HG03045 (cell line): ENCODE results near the gene SHISA9.

Experiments used
- ATAC-seq: cut with Tn5 transposase; IDR thresholded peaks from one replicate; pipeline ENCODE4 v1.9.1; 2021; ENCODE audit warnings: mild to moderate bottlenecking, moderate library complexity; ENCODE audit not compliant: unreplicated experiment

Gene SHISA9

DNA sequence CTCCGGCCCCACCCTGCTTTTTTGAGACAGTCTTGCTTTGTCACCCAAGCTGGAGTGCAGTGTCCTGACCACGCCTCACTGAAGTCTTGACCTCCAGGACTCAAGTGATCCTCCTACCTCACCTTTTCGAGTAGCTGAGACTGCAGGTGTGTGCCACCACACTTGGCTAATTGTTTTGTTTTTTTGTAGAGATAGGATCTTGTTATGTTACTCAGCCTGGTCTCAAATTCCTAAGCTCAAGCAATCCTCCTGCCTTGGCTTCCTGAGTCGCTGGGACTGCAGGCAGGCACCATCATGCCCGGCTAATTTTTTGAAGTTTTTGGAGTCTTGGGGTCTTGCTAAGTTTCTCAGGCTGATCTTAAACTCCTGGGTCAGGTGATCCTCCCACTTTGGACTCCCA, 206.7 kb downstream of the SHISA9 start:
- no peak for ATAC-seq

- ATAC-seq: no peak
Measured at GRCh38 chr16:13109171-13109570, 207.8 kb downstream of the SHISA9 start.

- no peak for ATAC-seq
Measured at GRCh38 chr16:13110124-13110796, 208.9 kb downstream of the SHISA9 start.

DNA sequence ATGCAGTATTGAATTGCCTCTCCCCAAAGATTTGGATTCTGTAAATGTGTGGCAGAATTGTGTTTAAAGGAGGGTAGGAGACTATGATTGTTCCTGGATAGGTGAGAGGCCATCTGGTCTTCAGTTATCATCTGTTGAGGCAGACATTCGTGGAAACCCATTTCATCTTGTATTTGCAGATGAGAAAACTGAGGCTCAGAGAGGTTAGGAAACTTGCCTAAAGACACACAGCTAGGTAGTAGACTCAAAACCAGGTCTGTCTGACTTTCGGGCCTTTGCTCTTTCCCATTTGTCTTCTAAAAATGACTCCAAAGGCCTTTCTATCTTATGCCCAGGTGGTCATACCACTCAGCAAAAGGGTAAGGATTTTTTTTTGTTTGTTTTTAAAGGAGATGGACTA, 210.3 kb downstream of the SHISA9 start:
- no peak for ATAC-seq

DNA sequence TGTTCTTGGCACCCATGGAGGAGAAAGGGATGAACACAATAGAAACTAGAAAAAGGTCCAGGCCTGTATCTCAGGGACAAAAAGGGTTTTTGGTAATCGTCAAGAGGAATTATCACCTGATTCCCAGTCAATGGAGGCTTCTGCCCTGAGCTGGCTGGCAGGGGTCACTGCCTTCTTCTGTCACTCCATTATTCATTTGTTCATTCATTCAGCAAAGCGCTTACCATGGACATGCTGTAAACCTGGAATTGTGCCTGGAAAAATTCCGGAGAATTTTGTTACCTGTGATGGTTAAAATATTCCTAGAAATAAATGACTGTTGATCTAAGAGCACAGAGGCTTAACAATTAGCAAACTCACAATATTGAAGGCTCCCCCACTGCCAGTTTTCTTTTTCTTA, 212.3 kb downstream of the SHISA9 start:
- no peak for ATAC-seq

- no peak for ATAC-seq
Measured at GRCh38 chr16:13118091-13118490, 216.7 kb downstream of the SHISA9 start.

DNA sequence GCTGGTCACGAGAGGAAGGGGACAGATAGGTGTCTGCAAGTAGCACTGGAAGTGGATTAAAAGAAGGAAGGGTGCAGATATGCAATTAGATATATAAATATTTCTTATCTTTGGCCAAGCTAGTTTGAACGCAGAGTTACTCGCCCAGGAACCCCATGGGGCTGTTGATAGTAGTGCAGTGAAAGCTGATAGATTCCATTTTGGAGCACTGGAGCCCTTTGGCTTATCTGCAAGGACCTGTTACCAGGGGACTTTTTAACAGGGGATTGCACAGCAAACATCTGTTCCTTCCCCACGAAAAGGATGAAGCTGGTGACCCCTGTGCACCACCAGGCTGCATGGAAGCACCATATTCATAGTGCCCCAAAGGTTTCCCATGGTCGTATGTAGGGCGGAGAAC, 218.7 kb downstream of the SHISA9 start:
- no peak for ATAC-seq

- no peak for ATAC-seq
Measured at GRCh38 chr16:13120557-13120956, 219.2 kb downstream of the SHISA9 start.

- ATAC-seq: no peak
Measured at GRCh38 chr16:13123991-13124390, 222.6 kb downstream of the SHISA9 start.

GRCh38 chr16:13127144-13127543, 225.7 kb downstream of the SHISA9 start:
- no peak for ATAC-seq

- no peak for ATAC-seq
Measured at GRCh38 chr16:13130586-13130985, 229.2 kb downstream of the SHISA9 start.

- ATAC-seq: no peak
Measured at GRCh38 chr16:13134836-13135235, 233.4 kb downstream of the SHISA9 start.

GRCh38 chr16:13136901-13137300, 235.5 kb downstream of the SHISA9 start:
- no peak for ATAC-seq

DNA sequence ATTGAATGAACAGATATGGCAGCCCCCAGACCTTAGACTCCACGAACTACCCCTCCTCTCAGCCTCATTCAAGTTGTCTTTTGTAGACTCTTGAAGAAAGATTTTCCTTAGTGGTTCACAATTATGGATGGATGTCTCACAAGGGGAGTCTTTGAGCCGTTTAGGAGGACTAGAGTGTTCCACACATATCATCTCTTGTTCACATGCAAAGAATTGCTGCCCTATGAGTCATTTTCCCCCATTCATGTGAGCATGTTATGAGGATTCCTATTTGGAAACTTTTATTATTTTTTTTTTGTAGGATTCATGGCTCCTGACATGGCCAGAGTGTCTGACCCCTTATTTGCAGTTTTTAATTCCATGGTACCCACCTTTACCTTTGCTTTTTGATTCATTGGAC, 237.1 kb downstream of the SHISA9 start:
- ATAC-seq: no peak

DNA sequence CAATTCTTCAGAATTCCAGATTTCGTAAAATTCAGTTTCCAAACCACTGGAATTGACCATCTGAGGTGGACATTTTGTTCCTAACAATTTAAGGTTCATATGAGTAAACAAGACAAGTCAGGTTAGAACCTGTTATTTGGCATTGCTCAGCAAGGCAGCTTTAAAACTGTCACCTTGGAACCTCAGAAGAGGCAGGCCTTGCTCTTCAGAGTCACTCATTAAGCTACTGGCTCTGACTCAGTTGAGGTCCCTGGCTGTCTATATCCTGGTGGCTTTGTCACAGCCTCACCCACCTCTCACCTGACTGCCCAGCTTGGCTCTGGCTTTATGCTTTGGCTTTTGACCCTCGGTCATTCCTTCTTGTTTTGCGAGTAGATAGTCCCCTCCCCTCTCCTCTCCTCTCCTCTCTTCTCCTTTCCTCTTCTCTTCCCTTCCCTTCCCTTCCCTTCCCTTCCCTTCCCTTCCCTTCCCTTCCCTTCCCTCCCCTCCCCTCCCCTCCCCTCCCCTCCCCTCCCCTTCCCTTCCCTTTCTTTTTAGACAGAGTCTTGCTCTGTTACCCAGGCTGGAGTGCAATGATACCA, 238.4 kb downstream of the SHISA9 start:
- ATAC-seq: no peak

- no peak for ATAC-seq
Measured at GRCh38 chr16:13143551-13143950, 242.2 kb downstream of the SHISA9 start.

DNA sequence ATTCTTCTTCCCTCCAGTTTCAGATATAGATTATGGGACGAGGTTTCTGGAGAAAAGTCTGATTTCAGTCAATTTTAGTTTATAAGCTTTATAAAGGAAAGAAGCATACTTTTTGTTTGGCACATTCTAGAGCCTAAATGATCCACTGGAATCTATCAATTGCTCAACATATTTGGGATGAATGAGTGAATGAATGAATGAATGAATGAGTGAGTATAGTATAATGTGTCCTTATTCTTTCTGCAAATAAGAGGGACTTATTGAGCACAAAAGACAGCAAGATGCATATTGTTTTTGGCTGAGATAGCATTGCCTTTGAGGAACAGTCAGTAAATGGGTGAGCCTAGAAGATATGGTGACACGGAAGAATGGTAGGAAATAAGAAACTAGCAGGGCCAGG, 245.4 kb downstream of the SHISA9 start:
- ATAC-seq: no peak

GRCh38 chr16:13148294-13148693, 246.9 kb downstream of the SHISA9 start:
- ATAC-seq: no peak

DNA sequence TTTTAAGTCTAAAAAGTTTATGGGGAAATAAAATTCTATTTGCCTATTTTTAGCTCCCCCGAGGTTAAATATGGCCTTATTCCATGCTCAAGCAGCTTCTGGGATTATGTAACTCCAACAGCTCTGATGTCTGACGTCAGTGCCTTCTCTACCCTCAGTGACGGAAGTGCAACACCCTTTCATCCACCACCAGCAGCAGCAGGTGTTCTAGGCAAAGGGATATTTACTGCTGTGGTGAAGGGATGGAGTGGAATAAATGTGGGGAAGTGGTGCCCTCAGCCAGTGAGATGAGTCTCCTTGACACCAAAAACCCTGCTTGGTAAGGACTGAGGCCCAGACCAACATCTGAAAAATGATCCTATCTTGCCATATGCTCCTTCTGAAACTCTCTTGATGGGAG, 247.4 kb downstream of the SHISA9 start:
- ATAC-seq: no peak

DNA sequence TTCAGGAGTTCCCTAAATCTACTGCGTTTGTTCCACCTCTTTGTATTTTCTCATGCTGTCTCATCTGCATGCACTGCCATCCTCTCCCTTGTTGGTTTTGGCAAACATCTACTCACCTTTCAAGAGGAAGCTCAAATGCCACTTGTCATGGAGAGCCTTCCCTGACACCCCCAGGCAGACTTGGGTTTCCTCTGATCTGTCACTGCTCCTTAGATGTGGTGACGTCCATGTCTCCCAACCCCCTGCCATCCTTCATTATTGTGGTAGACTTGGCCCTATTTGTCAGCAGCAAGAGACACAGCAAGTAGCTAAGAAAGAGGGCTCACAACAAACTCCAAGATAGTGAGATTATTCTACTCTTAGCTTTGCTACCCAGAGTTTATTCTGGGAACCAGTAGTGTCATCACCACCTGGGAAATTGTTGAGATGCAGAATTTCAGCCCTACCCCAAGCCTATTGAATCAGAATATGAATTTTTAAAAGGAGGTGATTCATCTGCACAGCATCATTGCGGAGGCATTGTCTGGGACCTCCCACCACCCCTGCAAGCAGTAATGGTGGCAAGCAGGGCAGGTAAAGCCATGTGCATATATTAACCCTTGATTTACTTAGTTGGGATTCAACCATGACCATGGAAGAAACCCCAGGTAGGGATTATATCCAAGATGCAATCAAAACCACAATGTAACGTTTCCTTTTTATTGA, 248.9 kb downstream of the SHISA9 start:
- ATAC-seq: no peak

DNA sequence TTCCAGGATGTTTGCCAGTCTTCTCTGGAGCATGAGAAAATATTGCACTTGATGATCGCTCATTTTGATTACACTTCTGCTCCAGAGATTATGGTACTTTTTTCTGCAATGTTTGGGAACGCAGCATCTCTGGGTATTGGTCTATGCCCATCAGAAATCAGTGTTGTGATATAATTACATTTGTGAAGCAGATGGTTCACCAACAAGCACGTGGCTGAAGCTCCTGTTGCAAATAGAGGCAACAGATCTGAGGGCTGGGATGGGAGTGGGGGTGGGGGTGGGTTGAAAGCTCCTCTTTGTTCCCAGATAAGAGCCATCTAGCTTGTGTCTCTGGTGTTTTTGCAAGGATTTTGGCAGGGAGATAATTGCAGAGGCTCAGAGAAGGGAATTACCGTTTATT, 252.3 kb downstream of the SHISA9 start:
- no peak for ATAC-seq

- ATAC-seq: no peak
Measured at GRCh38 chr16:13154799-13155198, 253.4 kb downstream of the SHISA9 start.
